GM12864 (cell line): ENCODE data around the gene PRKG1.
A peak's percentile ranks its signal among the peaks of the same experiment; 100 is the strongest.

ENCODE experiments used
- DNase-seq: peaks from one replicate; pipeline ENCODE4 v3.0.0-alpha.2; 2011; ENCODE audit warnings: low read depth
- H3K4me3 ChIP-seq: 2 replicates; pipeline ENCODE4 v1.5.1; 2011; ENCODE audit warnings: mild to moderate bottlenecking, low read depth, low read length, control low read depth
- CTCF ChIP-seq: IDR thresholded peaks from 2 replicates; pipeline ENCODE4 v1.5.1; 2011; ENCODE audit warnings: low read depth, mild to moderate bottlenecking, moderate library complexity, low read length, control low read depth, inconsistent platforms; ENCODE audit errors: missing control alignments

PRKG1 gene

GRCh38 chr10:51832652-51833383 is 758.5 kb downstream of the PRKG1 start:
- no peak for TF ChIP-seq CTCF
- peak; percentile 5 for DNase-seq
- no peak overlapping the region for H3K4me3 ChIP-seq

GRCh38 chr10:51834548-51834947 is 760.3 kb downstream of the PRKG1 start:
- DNase-seq = no peak
- TF ChIP-seq CTCF = no peak
- no peak overlapping the region for H3K4me3 ChIP-seq

GRCh38 chr10:51838471-51838870 is 764.2 kb downstream of the PRKG1 start:
- no peak overlapping the region for H3K4me3 ChIP-seq
- no peak for TF ChIP-seq CTCF
- DNase-seq = no peak

GRCh38 chr10:51843966-51844365 is 769.7 kb downstream of the PRKG1 start:
- no peak for DNase-seq
- no peak overlapping the region for H3K4me3 ChIP-seq
- TF ChIP-seq CTCF = no peak

- H3K4me3 ChIP-seq = no peak overlapping the region
- TF ChIP-seq CTCF = no peak
- DNase-seq = no peak
Measured at GRCh38 chr10:51846856-51847506, 772.7 kb downstream of the PRKG1 start.

GRCh38 chr10:51852297-51852696 is 778.0 kb downstream of the PRKG1 start:
- no peak for TF ChIP-seq CTCF
- no peak for DNase-seq
- H3K4me3 ChIP-seq = no peak overlapping the region

- DNase-seq = no peak
- H3K4me3 ChIP-seq = no peak overlapping the region
- no peak for TF ChIP-seq CTCF
Measured at GRCh38 chr10:51857305-51857704, 783.0 kb downstream of the PRKG1 start.
